Fibroblast of lung (primary cell): Measurements from ENCODE around the gene FAM98C. TPM values are rescaled to one million over a fixed set of nuclear protein-coding genes. Genes with fewer than 3 reads are reported as not detected.

Experiments
- DNase-seq, 2 donors: peaks; one replicate each; pipeline versions ENCODE4 v3.0.0 to v3.0.0-alpha.2; 2010; ENCODE audit warnings: low read depth in 2 of 2
- H2AFZ ChIP-seq: 2 replicates; pipeline ENCODE4 v1.5.1; 2012; ENCODE audit warnings: low read length, control low read depth, inconsistent platforms
- H3K27ac ChIP-seq: 2 replicates; pipeline ENCODE4 v1.5.1; 2011; ENCODE audit warnings: low read length, control low read depth; ENCODE audit not compliant: insufficient read depth
- H3K27me3 ChIP-seq: 2 replicates; pipeline ENCODE4 v1.5.1; 2011; ENCODE audit warnings: mild to moderate bottlenecking, low read length; ENCODE audit not compliant: control insufficient read depth, insufficient read depth
- H3K36me3 ChIP-seq: 2 replicates; pipeline ENCODE4 v1.5.1; 2011; ENCODE audit warnings: low read length; ENCODE audit not compliant: control insufficient read depth, insufficient read depth
- H3K4me1 ChIP-seq: 2 replicates; pipeline ENCODE4 v1.5.1; 2011; ENCODE audit warnings: low read length; ENCODE audit not compliant: control insufficient read depth, insufficient read depth; ENCODE audit errors: extremely low read depth
- H3K4me2 ChIP-seq: 2 replicates; pipeline ENCODE4 v1.5.1; 2011; ENCODE audit warnings: low read length, control low read depth; ENCODE audit not compliant: insufficient read depth; ENCODE audit errors: extremely low read depth
- H3K4me3 ChIP-seq, 4 experiments: fragments of 200-600 bp in 1 of 4; sonication (generic) in 1 of 4; replicated peaks in 1 of 4; 2 replicates each; pipeline ENCODE4 v1.5.1; 2011 to 2016; ENCODE audit warnings: low read length in 4 of 4, low read depth in 3 of 4, mild to moderate bottlenecking in 3 of 4, control low read depth in 2 of 4, inconsistent platforms in 1 of 4, mixed read lengths in 1 of 4; ENCODE audit not compliant: insufficient read depth in 1 of 4; ENCODE audit errors: control extremely low read depth in 1 of 4
- H3K79me2 ChIP-seq: 2 replicates; pipeline ENCODE4 v1.5.1; 2012; ENCODE audit warnings: mild to moderate bottlenecking, low read length, inconsistent platforms; ENCODE audit not compliant: control insufficient read depth, insufficient read depth
- H3K9ac ChIP-seq: 2 replicates; pipeline ENCODE4 v1.5.1; 2011; ENCODE audit warnings: mild to moderate bottlenecking, low read length, control low read depth; ENCODE audit not compliant: insufficient read depth
- H3K9me3 ChIP-seq: 2 replicates; pipeline ENCODE4 v1.5.1; 2012; ENCODE audit warnings: low read depth, low read length; ENCODE audit not compliant: control insufficient read depth, insufficient read depth
- H4K20me1 ChIP-seq: 2 replicates; pipeline ENCODE4 v1.5.1; 2011; ENCODE audit warnings: low read length; ENCODE audit not compliant: control insufficient read depth, insufficient read depth; ENCODE audit errors: extremely low read depth
- CTCF ChIP-seq, 2 donors: IDR thresholded peaks in 1 of 2; conservative IDR thresholded peaks in 1 of 2; 1 replicate in 1 of 2; 2 replicates in 1 of 2; pipeline ENCODE4 v1.5.1; 2011 to 2012; ENCODE audit warnings: low read length in 2 of 2, control low read depth in 1 of 2, inconsistent platforms in 1 of 2, low read depth in 1 of 2, mild to moderate bottlenecking in 1 of 2
- EZH2 ChIP-seq: IDR thresholded peaks from 2 replicates; pipeline ENCODE4 v1.5.1; 2012; ENCODE audit warnings: low read length, control low read depth, mild to moderate bottlenecking; ENCODE audit errors: missing control alignments
- polyA plus RNA-seq, 2 donors: library from polyadenylated mRNA; depleted of rRNA in 1 of 2; stranded (reverse) in 1 of 2; unstranded in 1 of 2; fragments of >200 nt; gene quantifications; 2 replicates each; pipeline ENCODE4 v1.2.1, GENCODE V29; 2011 to 2012; ENCODE audit warnings: missing spikeins in 1 of 2
- total RNA-seq: library from RNA; depleted of rRNA; stranded (reverse); fragments of >200 nt; gene quantifications from 2 replicates; pipeline ENCODE4 v1.2.1, GENCODE V29; 2014

Gene FAM98C
- total and polyA plus RNA-seq, 2 donors (not counting 1 experiment from before 2014, with no cell fraction given), result 4.5 to 10.6 TPM

- H4K20me1 ChIP-seq, result no peaks in the 10 kb centered on the region
- no peak overlapping the region for H3K9ac ChIP-seq
- no peak overlapping the region for H3K4me3 ChIP-seq
- peaks cover 14% of the 10 kb centered on the region for H3K4me1 ChIP-seq
- H3K4me2 ChIP-seq, result no peak overlapping the region
- no peaks in the 10 kb centered on the region for H3K27me3 ChIP-seq
- TF ChIP-seq EZH2 (no peak), CTCF (conservative IDR thresholded peaks at IDR 0.05 in 1 of 2, IDR thresholded peaks at IDR 0.05 in 1 of 2; ENCODE audit: low read depth in 1 of 2, low read length in 2 of 2) (no peak)
- H3K79me2 ChIP-seq, result peaks cover 14% of the 10 kb centered on the region
- H3K36me3 ChIP-seq, result peaks cover 15% of the 10 kb centered on the region
- no peak for DNase-seq
- no peak overlapping the region for H2AFZ ChIP-seq
- H3K27ac ChIP-seq, result no peak overlapping the region
- no peaks in the 10 kb centered on the region for H3K9me3 ChIP-seq
Observed at GRCh38 chr19:38391911-38392464, 10.9 kb upstream of the FAM98C start.

GRCh38 chr19:38392707-38393308, 10.1 kb upstream of the FAM98C start:
- no peak for TF ChIP-seq EZH2
- TF ChIP-seq CTCF (conservative IDR thresholded peaks at IDR 0.05 in 1 of 2, IDR thresholded peaks at IDR 0.05 in 1 of 2; ENCODE audit: low read depth in 1 of 2, low read length in 2 of 2), result no peak
- peaks cover 15% of the 10 kb centered on the region for H3K36me3 ChIP-seq
- no peaks in the 10 kb centered on the region for H3K9me3 ChIP-seq
- H3K4me3 ChIP-seq, result no peak overlapping the region
- H3K4me1 ChIP-seq, result peaks cover 12% of the 10 kb centered on the region
- H2AFZ ChIP-seq, result no peak overlapping the region
- H3K9ac ChIP-seq, result no peak overlapping the region
- H3K79me2 ChIP-seq, result peaks cover 14% of the 10 kb centered on the region
- no peaks in the 10 kb centered on the region for H3K27me3 ChIP-seq
- no peak overlapping the region for H3K27ac ChIP-seq
- H4K20me1 ChIP-seq, result no peaks in the 10 kb centered on the region
- peak in 1 of 2 donors; percentile 58 for DNase-seq
- peak overlapping the region; percentile 35 for H3K4me2 ChIP-seq

- H3K4me3 ChIP-seq, result no peak overlapping the region
- H3K9ac ChIP-seq, result no peak overlapping the region
- peak in 1 of 2 donors; percentile 34 for DNase-seq
- H2AFZ ChIP-seq, result no peak overlapping the region
- TF ChIP-seq EZH2 (no peak), CTCF (conservative IDR thresholded peaks at IDR 0.05 in 1 of 2, IDR thresholded peaks at IDR 0.05 in 1 of 2; ENCODE audit: low read depth in 1 of 2, low read length in 2 of 2) (no peak)
- no peaks in the 10 kb centered on the region for H3K9me3 ChIP-seq
- H3K79me2 ChIP-seq, result peaks cover 8% of the 10 kb centered on the region
- no peaks in the 10 kb centered on the region for H3K27me3 ChIP-seq
- H3K4me1 ChIP-seq, result peaks cover 12% of the 10 kb centered on the region
- peaks cover 15% of the 10 kb centered on the region for H3K36me3 ChIP-seq
- no peaks in the 10 kb centered on the region for H4K20me1 ChIP-seq
- H3K27ac ChIP-seq, result no peak overlapping the region
- no peak overlapping the region for H3K4me2 ChIP-seq
Observed at GRCh38 chr19:38394488-38394887, 8.4 kb upstream of the FAM98C start.
